ENCODE measurements around the gene PCDHB10.

PCDHB10 gene

DNA sequence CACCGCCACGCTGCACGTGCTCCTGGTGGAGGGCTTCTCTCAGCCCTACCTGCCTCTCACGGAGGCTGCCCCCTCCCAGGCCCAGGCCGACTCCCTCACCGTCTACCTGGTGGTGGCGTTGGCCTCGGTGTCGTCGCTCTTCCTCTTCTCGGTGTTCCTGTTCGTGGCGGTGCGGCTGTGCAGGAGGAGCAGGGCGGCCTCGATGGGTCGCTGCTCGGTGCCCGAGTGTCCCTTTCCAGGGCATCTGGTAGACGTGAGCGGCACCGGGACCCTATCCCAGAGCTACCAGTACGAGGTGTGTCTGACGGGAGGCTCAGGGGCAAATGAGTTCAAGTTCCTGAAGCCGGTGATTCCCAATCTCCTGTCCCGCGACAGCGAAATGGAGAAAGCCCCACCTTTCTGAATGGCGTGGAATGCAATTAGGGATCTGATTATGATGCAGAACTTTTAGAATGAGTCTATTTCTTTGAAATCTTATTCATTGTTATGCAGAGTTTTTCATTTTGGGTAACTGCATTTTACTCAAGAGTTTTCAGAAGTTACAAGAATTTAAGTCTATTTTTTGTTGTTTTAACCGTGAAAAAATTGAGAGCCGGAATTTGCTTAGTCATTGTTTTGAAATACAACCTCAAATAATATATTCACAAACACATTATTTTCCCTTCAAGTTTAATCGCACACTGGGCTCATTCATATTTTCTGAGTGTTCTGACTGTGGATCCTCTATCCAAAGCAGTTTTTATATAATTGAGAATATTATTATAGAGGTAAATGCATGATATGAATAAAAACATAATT lies 44.6 kb downstream of the PCDHB10 start:
- Mint-ChIP-seq H3K9me3 (peaks cover 84% of the 10 kb centered on the region), H3K27me3 (ENCODE audit: low read depth, poor library complexity) (peaks cover 2% of the 10 kb centered on the region), H3K4me3 (no peak overlapping the region), H3K4me1 (no peaks in the 10 kb centered on the region), H3K27ac (no peak overlapping the region), H3K36me3 (ENCODE audit: low read depth) (peaks cover 44% of the 10 kb centered on the region)
- DNase-seq: no peak
- TF ChIP-seq, protein P1, sequence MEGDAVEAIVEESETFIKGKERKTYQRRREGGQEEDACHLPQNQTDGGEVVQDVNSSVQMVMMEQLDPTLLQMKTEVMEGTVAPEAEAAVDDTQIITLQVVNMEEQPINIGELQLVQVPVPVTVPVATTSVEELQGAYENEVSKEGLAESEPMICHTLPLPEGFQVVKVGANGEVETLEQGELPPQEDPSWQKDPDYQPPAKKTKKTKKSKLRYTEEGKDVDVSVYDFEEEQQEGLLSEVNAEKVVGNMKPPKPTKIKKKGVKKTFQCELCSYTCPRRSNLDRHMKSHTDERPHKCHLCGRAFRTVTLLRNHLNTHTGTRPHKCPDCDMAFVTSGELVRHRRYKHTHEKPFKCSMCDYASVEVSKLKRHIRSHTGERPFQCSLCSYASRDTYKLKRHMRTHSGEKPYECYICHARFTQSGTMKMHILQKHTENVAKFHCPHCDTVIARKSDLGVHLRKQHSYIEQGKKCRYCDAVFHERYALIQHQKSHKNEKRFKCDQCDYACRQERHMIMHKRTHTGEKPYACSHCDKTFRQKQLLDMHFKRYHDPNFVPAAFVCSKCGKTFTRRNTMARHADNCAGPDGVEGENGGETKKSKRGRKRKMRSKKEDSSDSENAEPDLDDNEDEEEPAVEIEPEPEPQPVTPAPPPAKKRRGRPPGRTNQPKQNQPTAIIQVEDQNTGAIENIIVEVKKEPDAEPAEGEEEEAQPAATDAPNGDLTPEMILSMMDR (IDR thresholded peaks at IDR 0.05): no peak

DNA sequence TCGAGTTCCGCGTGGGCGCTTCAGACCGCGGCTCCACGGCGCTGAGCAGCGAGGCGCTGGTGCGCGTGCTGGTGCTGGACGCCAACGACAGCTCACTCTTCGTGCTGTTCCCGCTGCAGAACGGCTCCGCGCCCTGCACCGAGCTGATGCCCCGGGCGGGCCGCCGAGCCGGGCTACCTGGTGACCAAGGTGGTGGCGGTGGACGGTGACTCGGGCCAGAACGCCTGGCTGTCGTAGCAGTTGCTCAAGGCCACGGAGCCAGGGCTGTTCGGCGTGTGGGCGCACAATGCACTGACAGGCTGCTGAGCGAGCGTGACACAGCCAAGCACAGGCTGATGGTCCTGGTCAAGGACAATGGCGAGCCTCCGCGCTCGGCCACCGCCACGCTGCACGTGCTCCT lies 49.3 kb downstream of the PCDHB10 start:
- Mint-ChIP-seq H3K36me3 (ENCODE audit: low read depth) (peaks cover 70% of the 10 kb centered on the region), H3K27ac (no peak overlapping the region), H3K4me3 (no peak overlapping the region), H3K27me3 (ENCODE audit: low read depth, poor library complexity) (peaks cover 6% of the 10 kb centered on the region), H3K9me3 (peaks cover 90% of the 10 kb centered on the region), H3K4me1 (no peaks in the 10 kb centered on the region)
- TF ChIP-seq, protein P1 (IDR thresholded peaks at IDR 0.05): no peak
- no peak for DNase-seq
